Mucosa of rectum (tissue), 2 donors: ENCODE data around the gene MLN.

ENCODE experiments used
- H3K27ac ChIP-seq, 2 donors: one replicate each; pipeline ENCODE4 v1.7.0; 2013; ENCODE audit warnings: inconsistent platforms in 2 of 2, low read depth in 2 of 2, low read length in 2 of 2
- H3K27me3 ChIP-seq, 2 donors: one replicate each; pipeline ENCODE4 v1.7.0; 2013; ENCODE audit warnings: low read length in 2 of 2; ENCODE audit not compliant: control insufficient read depth in 2 of 2, insufficient read depth in 2 of 2
- H3K36me3 ChIP-seq, 2 donors: one replicate each; pipeline ENCODE4 v1.7.0; 2013; ENCODE audit warnings: low read length in 2 of 2; ENCODE audit not compliant: control insufficient read depth in 2 of 2, insufficient read depth in 2 of 2
- H3K4me1 ChIP-seq, 2 donors: one replicate each; pipeline ENCODE4 v1.7.0; 2013; ENCODE audit warnings: low read length in 2 of 2, mild to moderate bottlenecking in 1 of 2; ENCODE audit not compliant: control insufficient read depth in 2 of 2, insufficient read depth in 2 of 2
- H3K4me3 ChIP-seq, 2 donors: one replicate each; pipeline ENCODE4 v1.7.0; 2013; ENCODE audit warnings: low read length in 2 of 2
- H3K9ac ChIP-seq, 2 donors: one replicate each; pipeline ENCODE4 v1.7.0; 2013; ENCODE audit warnings: low read length in 2 of 2, low read depth in 1 of 2, mild to moderate bottlenecking in 1 of 2
- H3K9me3 ChIP-seq, 2 donors: one replicate each; pipeline ENCODE4 v1.7.0; 2013; ENCODE audit warnings: low read length in 2 of 2; ENCODE audit not compliant: control insufficient read depth in 2 of 2
- donor health status: healthy.
- donor health status: Normal muscosa, but diverticular disease.

Gene MLN

GRCh38 chr6:33763483-33763882 is 40.3 kb downstream of the MLN start:
- Histone ChIP-seq H3K9me3 (no peaks in the 10 kb centered on the region), H3K4me1 (peaks cover 8 to 9% of the 10 kb centered on the region in 2 donors), H3K27me3 (no peaks in the 10 kb centered on the region), H3K27ac (no peak overlapping the region), H3K4me3 (no peak overlapping the region), H3K9ac (no peak overlapping the region), H3K36me3 (no peaks in the 10 kb centered on the region)

GRCh38 chr6:33762713-33763112 is 41.1 kb downstream of the MLN start:
- H3K27ac ChIP-seq = no peak overlapping the region
- no peaks in the 10 kb centered on the region for H3K36me3 ChIP-seq
- peaks cover 8 to 9% of the 10 kb centered on the region in 2 donors for H3K4me1 ChIP-seq
- no peak overlapping the region for H3K4me3 ChIP-seq
- H3K9ac ChIP-seq = no peak overlapping the region
- H3K9me3 ChIP-seq = no peaks in the 10 kb centered on the region
- no peaks in the 10 kb centered on the region for H3K27me3 ChIP-seq

GRCh38 chr6:33761922-33762629 is 41.7 kb downstream of the MLN start:
- H3K27ac ChIP-seq = peak overlapping the region in 1 of 2 donors; percentile 32
- H3K4me1 ChIP-seq = peaks cover 8 to 10% of the 10 kb centered on the region in 2 donors
- H3K9me3 ChIP-seq = no peaks in the 10 kb centered on the region
- H3K9ac ChIP-seq = no peak overlapping the region
- no peaks in the 10 kb centered on the region for H3K36me3 ChIP-seq
- H3K4me3 ChIP-seq = no peak overlapping the region
- H3K27me3 ChIP-seq = no peaks in the 10 kb centered on the region

GRCh38 chr6:33761581-33761921 is 42.3 kb downstream of the MLN start:
- H3K9ac ChIP-seq = no peak overlapping the region
- H3K27ac ChIP-seq = peak overlapping the region in 1 of 2 donors; percentile 32
- H3K36me3 ChIP-seq = no peaks in the 10 kb centered on the region
- peaks cover 10 to 15% of the 10 kb centered on the region in 2 donors for H3K4me1 ChIP-seq
- H3K4me3 ChIP-seq = no peak overlapping the region
- no peaks in the 10 kb centered on the region for H3K27me3 ChIP-seq
- no peaks in the 10 kb centered on the region for H3K9me3 ChIP-seq

- Histone ChIP-seq H3K9me3 (no peaks in the 10 kb centered on the region), H3K4me1 (peaks cover 11 to 15% of the 10 kb centered on the region in 2 donors), H3K36me3 (no peaks in the 10 kb centered on the region), H3K4me3 (no peak overlapping the region), H3K9ac (no peak overlapping the region), H3K27ac (peak overlapping the region in 1 of 2 donors; percentile 61), H3K27me3 (no peaks in the 10 kb centered on the region)
These were observed 43.7 kb downstream of the MLN start for GRCh38 chr6:33759887-33760629.

- no peak overlapping the region for H3K9ac ChIP-seq
- no peaks in the 10 kb centered on the region for H3K27me3 ChIP-seq
- peak overlapping the region in 1 of 2 donors; percentile 61 for H3K27ac ChIP-seq
- H3K9me3 ChIP-seq = no peaks in the 10 kb centered on the region
- no peak overlapping the region for H3K4me3 ChIP-seq
- no peaks in the 10 kb centered on the region for H3K36me3 ChIP-seq
- H3K4me1 ChIP-seq = peaks cover 11 to 15% of the 10 kb centered on the region in 2 donors
These were observed 45.0 kb downstream of the MLN start for GRCh38 chr6:33758815-33759216.

- Histone ChIP-seq H3K27ac (no peak overlapping the region), H3K27me3 (no peaks in the 10 kb centered on the region), H3K9ac (no peak overlapping the region), H3K36me3 (no peaks in the 10 kb centered on the region), H3K4me3 (no peak overlapping the region), H3K4me1 (peaks cover 11 to 16% of the 10 kb centered on the region in 2 donors), H3K9me3 (no peaks in the 10 kb centered on the region)
These were observed 45.9 kb downstream of the MLN start for GRCh38 chr6:33757906-33758305.

- Histone ChIP-seq H3K36me3 (no peaks in the 10 kb centered on the region), H3K4me3 (no peak overlapping the region), H3K9ac (no peak overlapping the region)
These were observed 46.7 kb downstream of the MLN start for GRCh38 chr6:33757113-33757512.

GRCh38 chr6:33756211-33756954 is 47.4 kb downstream of the MLN start:
- peaks cover 13 to 19% of the 10 kb centered on the region in 2 donors for H3K4me1 ChIP-seq
- H3K27me3 ChIP-seq = no peaks in the 10 kb centered on the region
- H3K4me3 ChIP-seq = no peak overlapping the region
- no peak overlapping the region for H3K9ac ChIP-seq
- H3K36me3 ChIP-seq = no peaks in the 10 kb centered on the region
- no peak overlapping the region for H3K27ac ChIP-seq
- no peaks in the 10 kb centered on the region for H3K9me3 ChIP-seq

More at GRCh38 chr6:33757113-33757512, 46.7 kb downstream of the MLN start:
- H3K4me1 ChIP-seq = peaks cover 14 to 21% of the 10 kb centered on the region in 2 donors
- no peak overlapping the region for H3K27ac ChIP-seq
- no peaks in the 10 kb centered on the region for H3K9me3 ChIP-seq
- no peaks in the 10 kb centered on the region for H3K27me3 ChIP-seq
